HepG2 (cell line): ENCODE results near the gene MGMT. TPM values are rescaled to one million over a fixed set of nuclear protein-coding genes. Genes with fewer than 3 reads are reported as not detected.
A peak's percentile ranks its signal among the peaks of the same experiment; 100 is the strongest.

ENCODE experiments used
- ATF7-NPFF ChIP-seq: sonication (generic); formaldehyde crosslinking; IDR thresholded peaks from 2 replicates; pipeline ENCODE4 v1.8.1; 2023; ENCODE audit warnings: mild to moderate bottlenecking, low read depth, missing genetic modification reagents, moderate library complexity
- CBX2 ChIP-seq, 2 experiments: fragments of 200-600 bp in 1 of 2; sonication (generic); formaldehyde crosslinking in 1 of 2; IDR thresholded peaks; 2 replicates each; pipeline versions ENCODE4 v1.7.0 to v1.8.1; 2018 to 2022; ENCODE audit warnings: low read depth in 2 of 2, low read length in 1 of 2, mild to moderate bottlenecking in 1 of 2, missing genetic modification reagents in 1 of 2
- CEBPB ChIP-seq: IDR thresholded peaks from 2 replicates; pipeline ENCODE4 v1.6.1; 2011; ENCODE audit warnings: low read depth, low read length, improper control_type of control experiment, borderline replicate concordance
- ETV5 ChIP-seq: IDR thresholded peaks from 2 replicates; pipeline ENCODE4 v1.6.1; 2018; ENCODE audit warnings: missing biosample characterization, missing genetic modification reagents, inconsistent platforms, borderline replicate concordance
- JUNB ChIP-seq: sonication (generic); formaldehyde crosslinking; IDR thresholded peaks from 2 replicates; pipeline ENCODE4 v1.8.0; 2022; ENCODE audit warnings: missing genetic modification reagents, mild to moderate bottlenecking, borderline replicate concordance
- KLF15 ChIP-seq: sonication (generic); formaldehyde crosslinking; IDR thresholded peaks from 2 replicates; pipeline ENCODE4 v1.8.1; 2023; ENCODE audit warnings: borderline replicate concordance, mild to moderate bottlenecking, inconsistent platforms, missing genetic modification reagents, mixed read lengths
- KLF6 ChIP-seq: IDR thresholded peaks from 2 replicates; pipeline ENCODE4 v1.8.0; 2016; ENCODE audit warnings: missing biosample characterization, missing genetic modification reagents
- NCOR1 ChIP-seq: fragments of 200-600 bp; sonication (generic); IDR thresholded peaks from 2 replicates; pipeline ENCODE4 v1.7.0; 2017; ENCODE audit warnings: antibody characterized with exemption, low read length, borderline replicate concordance
- POLR2A ChIP-seq, 2 experiments: IDR thresholded peaks; 2 replicates each; pipeline ENCODE4 v1.6.1; 2011; ENCODE audit warnings: low read depth in 2 of 2, low read length in 2 of 2, mild to moderate bottlenecking in 1 of 2, moderate library complexity in 1 of 2; ENCODE audit not compliant: insufficient read depth in 1 of 2
- RFXANK ChIP-seq: IDR thresholded peaks from 2 replicates; pipeline ENCODE4 v1.6.1; 2016
- RNF2 ChIP-seq: fragments of 450-650 bp; conservative IDR thresholded peaks from 2 replicates; pipeline ENCODE4 v1.6.1; 2016; ENCODE audit warnings: low read depth
- SIX4 ChIP-seq: sonication (generic); formaldehyde crosslinking; IDR thresholded peaks from 2 replicates; pipeline ENCODE4 v1.4.0; 2020; ENCODE audit warnings: missing genetic modification reagents
- SNAPC2 ChIP-seq: sonication (generic); formaldehyde crosslinking; IDR thresholded peaks from 2 replicates; pipeline ENCODE4 v1.8.1; 2022; ENCODE audit warnings: mild to moderate bottlenecking, missing genetic modification reagents
- SRSF9 ChIP-seq: fragments of 200-400 bp; formaldehyde crosslinking; IDR thresholded peaks from 2 replicates; pipeline ENCODE4 v1.6.1; 2018; ENCODE audit warnings: borderline replicate concordance, mild to moderate bottlenecking, low read depth, low read length; ENCODE audit not compliant: insufficient read depth, poor library complexity, severe bottlenecking
- ZMYM2 ChIP-seq: sonication (generic); formaldehyde crosslinking; IDR thresholded peaks from 2 replicates; pipeline ENCODE4 v1.8.0; 2022; ENCODE audit warnings: mild to moderate bottlenecking, missing genetic modification reagents
- ZMYM4 ChIP-seq: sonication (generic); formaldehyde crosslinking; IDR thresholded peaks from 2 replicates; pipeline ENCODE4 v1.8.1; 2023; ENCODE audit warnings: mild to moderate bottlenecking, missing genetic modification reagents
- ZNF598 ChIP-seq: sonication (generic); formaldehyde crosslinking; IDR thresholded peaks from 2 replicates; pipeline ENCODE4 v1.5.1; 2020; ENCODE audit warnings: mild to moderate bottlenecking, missing genetic modification reagents, borderline replicate concordance
- ZNF607 ChIP-seq: sonication (generic); formaldehyde crosslinking; IDR thresholded peaks from 2 replicates; pipeline ENCODE4 v1.5.1; 2020; ENCODE audit warnings: missing genetic modification reagents, mild to moderate bottlenecking, borderline replicate concordance
- ZNF766 ChIP-seq: sonication (generic); formaldehyde crosslinking; IDR thresholded peaks from 2 replicates; pipeline ENCODE4 v1.5.0; 2020; ENCODE audit warnings: missing genetic modification reagents, borderline replicate concordance
- polyA plus RNA-seq, 8 experiments: library from polyadenylated mRNA; depleted of rRNA in 3 of 8; stranded (reverse) in 7 of 8; unstranded in 1 of 8; fragments of >200 nt; fragmentation: Illumina TruSeq in 4 of 8; extraction: Trizol in 4 of 8; gene quantifications; 2 replicates each; pipeline versions ENCODE4 v1.2.1 to v1.2.3, GENCODE V29; 2011 to 2016; ENCODE audit warnings: low read depth in 4 of 8, missing spikeins in 1 of 8, mixed read lengths in 1 of 8; ENCODE audit not compliant: insufficient read depth in 1 of 8
- total RNA-seq, 5 experiments: library from RNA; depleted of rRNA; stranded (reverse); fragments of >200 nt; fragmentation: Illumina TruSeq; extraction: Trizol; gene quantifications; 2 replicates each; pipeline ENCODE4 v1.2.3, GENCODE V29; 2016; ENCODE audit warnings: low read depth in 1 of 5
- TF ChIP-seq, protein P1 (sequence below): sonication (generic); formaldehyde crosslinking; IDR thresholded peaks from 2 replicates; pipeline ENCODE4 v1.5.0; 2020; ENCODE audit warnings: mild to moderate bottlenecking, missing genetic modification reagents, borderline replicate concordance
- TF ChIP-seq, protein P2 (sequence below): sonication (generic); formaldehyde crosslinking; IDR thresholded peaks from 2 replicates; pipeline ENCODE4 v1.8.0; 2022; ENCODE audit warnings: low read depth, missing genetic modification reagents
- TF ChIP-seq, protein P3 (sequence below): sonication (generic); formaldehyde crosslinking; IDR thresholded peaks from 2 replicates; pipeline ENCODE4 v1.4.0; 2020; ENCODE audit warnings: missing genetic modification reagents
- TF ChIP-seq, protein P4 (sequence below): IDR thresholded peaks from 2 replicates; pipeline ENCODE4 v1.6.1; 2016; ENCODE audit warnings: mild to moderate bottlenecking

The MGMT gene
- total and polyA plus RNA-seq, 2 of the 13 experiments (the other 11 are each of a cell fraction or from before 2014, with no cell fraction given), result 12.0 to 19.5 TPM

DNA sequence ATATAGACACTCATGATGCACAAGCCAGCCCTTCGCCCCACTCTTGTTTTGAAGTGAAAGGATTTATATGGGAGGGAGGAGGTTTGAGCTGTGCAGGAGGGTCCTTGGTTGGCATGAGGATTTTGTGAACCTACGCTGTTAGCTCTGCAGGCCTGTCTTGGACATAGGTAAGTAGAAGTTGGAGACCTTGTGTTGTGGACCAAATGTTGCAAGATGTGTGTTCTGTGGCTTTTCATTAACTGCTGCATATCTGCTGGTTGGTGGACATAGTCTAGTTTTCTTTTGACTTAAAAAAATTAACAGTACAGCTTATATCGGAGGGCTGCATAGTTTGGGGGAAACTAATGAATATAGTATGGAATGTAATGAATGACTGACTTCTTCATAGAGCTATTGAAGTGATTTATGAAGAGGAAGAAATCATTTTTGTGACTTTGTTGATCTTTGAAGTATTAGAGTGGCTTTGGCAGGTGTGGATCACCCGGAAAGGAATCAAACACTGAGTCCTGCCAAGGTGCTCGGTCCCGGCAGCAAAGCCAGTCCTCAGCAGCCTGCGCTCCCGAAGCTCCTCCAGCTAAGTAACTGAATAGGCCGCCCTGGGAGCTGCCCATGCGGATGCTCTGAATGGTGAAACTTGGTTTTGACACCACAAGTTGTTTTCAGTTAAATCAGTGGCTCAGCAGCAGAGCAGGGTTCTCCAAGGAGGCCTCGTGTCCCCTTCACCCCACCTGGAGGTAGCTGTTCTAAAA is 3.2 kb downstream of the MGMT start (continued):
- TF ChIP-seq, protein P1, sequence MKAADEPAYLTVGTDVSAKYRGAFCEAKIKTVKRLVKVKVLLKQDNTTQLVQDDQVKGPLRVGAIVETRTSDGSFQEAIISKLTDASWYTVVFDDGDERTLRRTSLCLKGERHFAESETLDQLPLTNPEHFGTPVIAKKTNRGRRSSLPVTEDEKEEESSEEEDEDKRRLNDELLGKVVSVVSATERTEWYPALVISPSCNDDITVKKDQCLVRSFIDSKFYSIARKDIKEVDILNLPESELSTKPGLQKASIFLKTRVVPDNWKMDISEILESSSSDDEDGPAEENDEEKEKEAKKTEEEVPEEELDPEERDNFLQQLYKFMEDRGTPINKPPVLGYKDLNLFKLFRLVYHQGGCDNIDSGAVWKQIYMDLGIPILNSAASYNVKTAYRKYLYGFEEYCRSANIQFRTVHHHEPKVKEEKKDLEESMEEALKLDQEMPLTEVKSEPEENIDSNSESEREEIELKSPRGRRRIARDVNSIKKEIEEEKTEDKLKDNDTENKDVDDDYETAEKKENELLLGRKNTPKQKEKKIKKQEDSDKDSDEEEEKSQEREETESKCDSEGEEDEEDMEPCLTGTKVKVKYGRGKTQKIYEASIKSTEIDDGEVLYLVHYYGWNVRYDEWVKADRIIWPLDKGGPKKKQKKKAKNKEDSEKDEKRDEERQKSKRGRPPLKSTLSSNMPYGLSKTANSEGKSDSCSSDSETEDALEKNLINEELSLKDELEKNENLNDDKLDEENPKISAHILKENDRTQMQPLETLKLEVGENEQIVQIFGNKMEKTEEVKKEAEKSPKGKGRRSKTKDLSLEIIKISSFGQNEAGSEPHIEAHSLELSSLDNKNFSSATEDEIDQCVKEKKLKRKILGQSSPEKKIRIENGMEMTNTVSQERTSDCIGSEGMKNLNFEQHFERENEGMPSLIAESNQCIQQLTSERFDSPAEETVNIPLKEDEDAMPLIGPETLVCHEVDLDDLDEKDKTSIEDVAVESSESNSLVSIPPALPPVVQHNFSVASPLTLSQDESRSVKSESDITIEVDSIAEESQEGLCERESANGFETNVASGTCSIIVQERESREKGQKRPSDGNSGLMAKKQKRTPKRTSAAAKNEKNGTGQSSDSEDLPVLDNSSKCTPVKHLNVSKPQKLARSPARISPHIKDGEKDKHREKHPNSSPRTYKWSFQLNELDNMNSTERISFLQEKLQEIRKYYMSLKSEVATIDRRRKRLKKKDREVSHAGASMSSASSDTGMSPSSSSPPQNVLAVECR (CRISPR knock-in tag), result no peak; the same call in 1 of the 2 replicates
- 0 out of 2 replicates have a peak, but pooled peaks have one; percentile 36 for TF ChIP-seq SIX4 (CRISPR knock-in tag)
- no peak for TF ChIP-seq ZNF598 (CRISPR knock-in tag)
- TF ChIP-seq, protein P2, sequence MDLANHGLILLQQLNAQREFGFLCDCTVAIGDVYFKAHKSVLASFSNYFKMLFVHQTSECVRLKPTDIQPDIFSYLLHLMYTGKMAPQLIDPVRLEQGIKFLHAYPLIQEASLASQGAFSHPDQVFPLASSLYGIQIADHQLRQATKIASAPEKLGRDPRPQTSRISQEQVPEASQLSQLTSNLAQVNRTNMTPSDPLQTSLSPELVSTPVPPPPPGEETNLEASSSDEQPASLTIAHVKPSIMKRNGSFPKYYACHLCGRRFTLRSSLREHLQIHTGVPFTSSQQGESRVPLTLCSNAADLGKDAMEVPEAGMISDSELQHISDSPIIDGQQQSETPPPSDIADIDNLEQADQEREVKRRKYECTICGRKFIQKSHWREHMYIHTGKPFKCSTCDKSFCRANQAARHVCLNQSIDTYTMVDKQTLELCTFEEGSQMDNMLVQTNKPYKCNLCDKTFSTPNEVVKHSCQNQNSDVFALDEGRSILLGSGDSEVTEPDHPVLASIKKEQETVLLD (CRISPR knock-in tag), result no peak
- no peak for TF ChIP-seq RNF2
- TF ChIP-seq ETV5 (CRISPR knock-in tag), result no peak
- TF ChIP-seq SRSF9, result no peak
- TF ChIP-seq ZNF607, result no peak
- TF ChIP-seq CEBPB, result peak; percentile 79; the same call in 1 of the 2 replicates
- TF ChIP-seq KLF15 (CRISPR knock-in tag), result no peak
- no peak for TF ChIP-seq POLR2A (IDR thresholded peaks at IDR 0.05; ENCODE audit: insufficient read depth in 1 of 2, low read depth in 2 of 2, low read length in 2 of 2)
- TF ChIP-seq, protein P3, sequence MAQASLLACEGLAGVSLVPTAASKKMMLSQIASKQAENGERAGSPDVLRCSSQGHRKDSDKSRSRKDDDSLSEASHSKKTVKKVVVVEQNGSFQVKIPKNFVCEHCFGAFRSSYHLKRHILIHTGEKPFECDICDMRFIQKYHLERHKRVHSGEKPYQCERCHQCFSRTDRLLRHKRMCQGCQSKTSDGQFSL (CRISPR knock-in tag), result no peak
- TF ChIP-seq RFXANK, result no peak
- TF ChIP-seq, protein P4, sequence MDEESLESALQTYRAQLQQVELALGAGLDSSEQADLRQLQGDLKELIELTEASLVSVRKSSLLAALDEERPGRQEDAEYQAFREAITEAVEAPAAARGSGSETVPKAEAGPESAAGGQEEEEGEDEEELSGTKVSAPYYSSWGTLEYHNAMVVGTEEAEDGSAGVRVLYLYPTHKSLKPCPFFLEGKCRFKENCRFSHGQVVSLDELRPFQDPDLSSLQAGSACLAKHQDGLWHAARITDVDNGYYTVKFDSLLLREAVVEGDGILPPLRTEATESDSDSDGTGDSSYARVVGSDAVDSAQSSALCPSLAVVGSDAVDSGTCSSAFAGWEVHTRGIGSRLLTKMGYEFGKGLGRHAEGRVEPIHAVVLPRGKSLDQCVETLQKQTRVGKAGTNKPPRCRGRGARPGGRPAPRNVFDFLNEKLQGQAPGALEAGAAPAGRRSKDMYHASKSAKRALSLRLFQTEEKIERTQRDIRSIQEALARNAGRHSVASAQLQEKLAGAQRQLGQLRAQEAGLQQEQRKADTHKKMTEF (CRISPR knock-in tag), result no peak
- no peak for TF ChIP-seq ATF7-NPFF
- TF ChIP-seq ZMYM4 (CRISPR knock-in tag), result peak; percentile 61
- no peak for TF ChIP-seq CBX2 (IDR thresholded peaks at IDR 0.05; ENCODE audit: low read depth, low read length)
- no peak for TF ChIP-seq CBX2 (CRISPR knock-in tag; IDR thresholded peaks at IDR 0.05; ENCODE audit: low read depth)
- no peak for TF ChIP-seq SNAPC2 (CRISPR knock-in tag)
- no peak for TF ChIP-seq JUNB
- TF ChIP-seq KLF6 (CRISPR knock-in tag), result no peak
- no peak for TF ChIP-seq NCOR1
- TF ChIP-seq ZNF766 (CRISPR knock-in tag), result no peak
- TF ChIP-seq ZMYM2 (CRISPR knock-in tag), result no peak
